Cardiac fibroblast (primary cell): ENCODE data around the gene KRTAP17-1.
"Not testable (repeated sequence)": the region's sequence is repeated elsewhere in the genome, so short reads cannot be mapped to it uniquely, and the experiment has no call there.

Experiments
- DNase-seq, 2 donors: peaks; one replicate each; pipeline versions ENCODE4 v3.0.0 to v3.0.0-alpha.2; 2010; ENCODE audit warnings: low read depth in 2 of 2
- H3K4me3 ChIP-seq, 2 donors: replicated peaks in 1 of 2; 1 replicate in 1 of 2; 2 replicates in 1 of 2; pipeline ENCODE4 v1.5.1; 2011; ENCODE audit warnings: low read depth in 2 of 2, low read length in 2 of 2, mild to moderate bottlenecking in 2 of 2, moderate library complexity in 1 of 2
- TF ChIP-seq, protein P1 (sequence below): IDR thresholded peaks from one replicate; pipeline ENCODE4 v1.5.1; 2011; ENCODE audit warnings: low read depth, mild to moderate bottlenecking, low read length, inconsistent platforms

Gene KRTAP17-1

DNA sequence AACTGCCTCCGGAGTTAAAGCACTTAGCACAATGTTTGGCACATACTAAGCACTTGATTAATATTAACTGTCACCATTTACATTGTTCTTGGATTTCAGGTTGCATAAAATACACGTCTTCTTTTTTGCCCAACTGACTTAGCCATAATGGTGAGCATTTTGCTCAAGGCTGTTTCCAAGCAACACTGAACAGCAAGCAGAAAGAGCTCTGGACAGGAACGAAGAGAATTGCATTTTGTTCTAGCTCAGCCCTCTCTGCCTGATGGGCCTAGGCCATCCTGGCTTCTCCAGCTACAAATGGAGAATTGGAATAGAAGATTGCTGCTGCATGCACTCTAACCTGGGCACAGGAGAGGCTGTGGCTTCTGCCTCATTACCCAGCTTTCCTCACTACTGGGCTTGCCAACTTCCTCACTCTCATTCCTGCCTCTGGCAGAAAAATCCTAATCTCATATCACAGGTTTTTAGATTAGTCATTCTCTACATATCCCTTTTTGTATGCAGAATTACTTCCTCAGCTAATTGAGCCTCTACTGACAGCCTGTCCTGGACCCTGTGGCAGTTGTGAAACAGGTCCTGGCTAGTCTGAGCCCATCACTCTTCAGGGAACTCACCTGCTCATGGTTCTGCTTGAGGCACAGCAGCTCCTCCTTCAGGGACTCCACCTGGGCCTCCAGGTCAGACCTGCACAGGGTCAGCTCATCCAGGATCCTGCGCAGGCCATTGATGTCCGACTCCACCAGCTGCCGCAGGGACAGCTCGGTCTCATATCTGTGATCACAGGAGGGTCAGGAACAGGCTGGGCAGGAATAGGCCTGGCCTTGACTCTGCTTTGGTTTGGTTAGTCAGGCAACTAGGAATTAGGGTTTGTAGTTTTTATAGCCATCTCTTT, 32.6 kb upstream of the KRTAP17-1 start:
- TF ChIP-seq, protein P1, sequence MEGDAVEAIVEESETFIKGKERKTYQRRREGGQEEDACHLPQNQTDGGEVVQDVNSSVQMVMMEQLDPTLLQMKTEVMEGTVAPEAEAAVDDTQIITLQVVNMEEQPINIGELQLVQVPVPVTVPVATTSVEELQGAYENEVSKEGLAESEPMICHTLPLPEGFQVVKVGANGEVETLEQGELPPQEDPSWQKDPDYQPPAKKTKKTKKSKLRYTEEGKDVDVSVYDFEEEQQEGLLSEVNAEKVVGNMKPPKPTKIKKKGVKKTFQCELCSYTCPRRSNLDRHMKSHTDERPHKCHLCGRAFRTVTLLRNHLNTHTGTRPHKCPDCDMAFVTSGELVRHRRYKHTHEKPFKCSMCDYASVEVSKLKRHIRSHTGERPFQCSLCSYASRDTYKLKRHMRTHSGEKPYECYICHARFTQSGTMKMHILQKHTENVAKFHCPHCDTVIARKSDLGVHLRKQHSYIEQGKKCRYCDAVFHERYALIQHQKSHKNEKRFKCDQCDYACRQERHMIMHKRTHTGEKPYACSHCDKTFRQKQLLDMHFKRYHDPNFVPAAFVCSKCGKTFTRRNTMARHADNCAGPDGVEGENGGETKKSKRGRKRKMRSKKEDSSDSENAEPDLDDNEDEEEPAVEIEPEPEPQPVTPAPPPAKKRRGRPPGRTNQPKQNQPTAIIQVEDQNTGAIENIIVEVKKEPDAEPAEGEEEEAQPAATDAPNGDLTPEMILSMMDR, result no peak
- DNase-seq, result no peak
- H3K4me3 ChIP-seq, result no peak overlapping the region

- not testable (repeated sequence) for DNase-seq, H3K4me3 ChIP-seq
Observed at GRCh38 chr17:41346421-41346820, 30.9 kb upstream of the KRTAP17-1 start.

- TF ChIP-seq, protein P1, result no peak
- no peak overlapping the region for H3K4me3 ChIP-seq
- DNase-seq, result no peak
Observed at GRCh38 chr17:41345992-41346391, 30.5 kb upstream of the KRTAP17-1 start.

DNA sequence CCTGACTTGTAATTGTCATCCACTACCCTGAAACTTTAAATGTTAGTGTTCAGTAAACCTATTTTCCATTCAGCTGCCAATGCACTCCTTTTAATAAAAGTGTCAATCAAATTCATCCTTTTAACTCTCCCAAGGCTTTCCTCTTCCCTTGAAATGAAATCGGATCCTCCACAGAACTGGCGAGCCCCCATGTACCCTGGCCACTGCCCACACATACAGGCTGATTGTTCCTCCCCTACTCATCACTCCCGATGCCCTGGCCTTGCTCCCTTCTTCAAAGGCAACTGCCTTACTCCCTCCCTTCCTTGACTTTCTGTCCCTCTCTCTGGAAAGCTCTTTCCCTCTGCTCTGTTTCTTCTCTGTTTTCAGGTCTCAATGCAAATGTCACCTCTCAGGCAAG, 27.5 kb upstream of the KRTAP17-1 start:
- no peak overlapping the region for H3K4me3 ChIP-seq
- DNase-seq, result no peak
- TF ChIP-seq, protein P1, result no peak

DNA sequence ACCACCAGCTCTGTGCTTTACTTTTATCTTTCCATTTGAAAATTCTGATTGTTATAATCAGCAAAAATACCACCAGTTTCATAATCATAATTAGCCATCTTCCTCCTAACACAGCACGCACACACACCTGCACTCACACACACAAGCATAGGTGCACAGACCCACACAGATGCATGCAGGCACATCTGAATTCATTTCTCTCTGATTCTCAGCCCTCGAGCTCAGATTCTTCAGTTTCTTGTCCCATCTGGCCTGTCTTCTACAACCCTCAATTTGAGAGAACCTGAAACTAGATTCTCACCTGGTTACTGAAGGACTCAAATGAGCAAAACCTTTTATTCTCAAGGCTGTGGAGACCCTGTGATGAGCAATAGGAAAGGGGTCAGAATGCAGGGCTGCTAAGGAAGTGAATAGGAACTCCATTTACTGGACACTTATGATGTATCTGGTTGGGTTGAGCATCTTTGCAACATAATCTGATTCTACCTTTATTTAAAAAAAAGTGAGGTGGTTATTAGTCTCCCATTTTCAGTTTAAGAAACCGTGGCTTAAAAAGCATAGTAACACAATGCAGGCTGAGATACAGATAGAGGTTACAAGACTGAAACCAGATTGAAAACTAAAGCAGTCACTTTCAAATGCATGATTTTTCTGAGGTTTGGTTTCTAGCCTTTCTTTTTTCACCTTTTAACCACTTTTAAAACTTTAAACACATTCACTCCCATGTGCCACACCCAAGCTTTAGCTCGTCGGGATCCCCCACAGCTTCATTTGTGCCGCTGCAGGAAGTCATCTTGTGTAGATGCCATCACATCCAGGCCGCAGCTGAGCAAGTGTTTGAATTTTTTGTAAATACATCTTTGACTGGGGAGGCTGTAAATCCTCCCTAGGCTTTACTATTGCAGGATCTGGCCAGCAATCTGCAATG, 25.7 kb upstream of the KRTAP17-1 start:
- no peak overlapping the region for H3K4me3 ChIP-seq
- TF ChIP-seq, protein P1, result no peak
- no peak for DNase-seq

DNA sequence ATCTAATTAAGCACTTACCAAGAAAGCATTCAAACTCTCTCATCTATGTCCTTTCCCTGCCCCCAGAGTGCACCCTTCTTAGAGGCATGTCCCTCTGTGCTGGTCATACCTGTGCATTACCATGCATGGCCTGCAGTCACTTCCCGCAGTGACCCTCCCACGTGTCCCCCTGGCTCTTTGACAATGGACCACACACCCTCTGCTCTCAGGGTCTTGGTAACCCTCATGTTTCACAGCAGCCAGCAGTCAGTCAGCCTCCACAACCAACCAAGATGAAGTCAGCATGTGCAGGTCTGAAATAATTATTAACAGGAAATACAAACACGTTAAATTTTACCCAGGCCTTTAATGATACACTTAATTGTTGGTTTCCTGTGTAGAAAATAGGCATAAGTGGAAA, 25.0 kb upstream of the KRTAP17-1 start:
- TF ChIP-seq, protein P1, result no peak
- DNase-seq, result no peak
- no peak overlapping the region for H3K4me3 ChIP-seq

DNA sequence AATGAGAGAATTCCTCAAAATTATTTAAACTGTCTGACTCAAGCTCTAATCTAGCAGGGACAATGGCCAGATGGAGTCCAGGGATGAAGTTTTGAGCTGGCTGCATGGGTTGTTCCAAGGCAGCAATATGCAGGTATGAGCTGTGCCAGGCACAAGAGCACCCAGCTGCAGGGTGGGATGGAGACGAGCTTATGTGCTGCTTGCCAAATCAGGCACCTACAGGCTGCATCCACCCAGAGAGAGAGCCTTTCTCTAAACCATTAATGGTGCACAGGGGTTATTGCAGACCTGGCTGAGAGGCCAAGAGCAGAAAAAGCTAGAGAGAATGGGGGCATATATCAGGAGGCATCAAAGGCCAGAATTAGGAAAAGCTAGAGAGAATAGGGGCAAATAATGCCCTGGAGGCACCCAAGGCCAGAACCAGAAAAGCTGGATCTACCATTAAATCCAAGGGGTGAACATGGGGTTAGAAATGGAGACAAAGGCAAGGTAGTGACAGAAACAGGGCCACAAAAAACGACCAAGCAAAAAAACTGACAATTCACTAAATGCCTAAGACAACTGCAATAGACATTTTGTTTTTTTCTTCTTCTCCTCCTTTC, 24.2 kb upstream of the KRTAP17-1 start:
- H3K4me3 ChIP-seq, result no peak overlapping the region
- TF ChIP-seq, protein P1, result no peak
- DNase-seq, result no peak
